NCI-H2029 (cell line): ENCODE measurements around the gene MAPK8.

ENCODE experiments used
- DNase-seq: peaks from one replicate; lab custom pipeline; 2025; lab: John Stamatoyannopoulos, UW

Gene MAPK8

GRCh38 chr10:48384699-48384982 lies 78.2 kb downstream of the MAPK8 start:
- DNase-seq = no peak

DNA sequence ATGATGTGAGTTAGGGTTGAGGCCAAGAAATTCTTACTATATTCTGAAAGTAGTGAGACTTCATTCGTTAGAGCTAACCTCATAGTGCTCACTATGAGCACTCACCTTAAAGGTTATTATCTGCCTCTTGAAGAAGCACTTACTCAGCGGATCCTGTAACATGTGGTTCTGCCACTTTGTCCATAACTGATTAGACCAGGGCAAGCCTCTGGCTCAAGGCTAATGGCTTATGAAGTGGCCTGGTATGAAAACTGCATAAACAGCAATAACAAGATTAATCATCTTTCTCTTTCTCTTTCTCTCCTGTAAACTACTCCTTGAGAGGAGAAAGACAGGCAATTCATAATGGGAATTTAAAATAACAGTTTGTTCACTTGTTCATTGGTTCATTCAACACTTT lies 82.8 kb downstream of the MAPK8 start:
- DNase-seq = no peak

DNA sequence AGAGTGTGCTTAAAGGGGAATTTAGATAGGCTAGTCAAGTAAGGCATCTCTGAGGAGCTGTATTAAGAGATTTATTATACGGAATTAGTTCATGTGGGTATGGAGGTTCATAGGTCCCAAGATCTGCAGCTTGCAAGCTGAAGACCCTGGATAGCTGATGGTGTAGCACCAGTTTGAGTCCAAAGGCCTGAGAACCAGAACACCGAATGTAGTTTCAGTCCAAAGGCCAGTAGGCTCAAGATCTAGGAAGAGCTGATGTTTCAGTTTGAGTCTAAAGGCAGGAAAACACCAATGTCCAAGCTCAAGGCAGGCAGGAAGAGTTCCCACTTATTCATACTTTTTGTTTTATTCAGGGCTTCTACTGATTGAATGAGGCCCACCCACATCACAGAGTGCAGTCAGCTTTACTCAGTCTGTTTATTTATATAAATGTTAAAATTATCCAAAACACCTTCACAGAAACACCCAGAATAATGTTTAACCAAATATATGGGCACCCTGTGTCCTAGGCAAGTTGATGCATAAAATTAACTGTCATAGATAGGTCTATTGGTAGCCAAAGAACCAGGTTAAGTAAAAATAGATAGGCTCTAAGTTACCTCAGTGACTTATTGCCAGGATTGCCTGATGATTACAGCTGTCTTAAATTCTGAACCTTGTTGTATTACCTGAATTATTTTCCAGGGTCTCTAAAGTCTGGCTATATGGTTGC lies 83.5 kb downstream of the MAPK8 start:
- DNase-seq = no peak

DNA sequence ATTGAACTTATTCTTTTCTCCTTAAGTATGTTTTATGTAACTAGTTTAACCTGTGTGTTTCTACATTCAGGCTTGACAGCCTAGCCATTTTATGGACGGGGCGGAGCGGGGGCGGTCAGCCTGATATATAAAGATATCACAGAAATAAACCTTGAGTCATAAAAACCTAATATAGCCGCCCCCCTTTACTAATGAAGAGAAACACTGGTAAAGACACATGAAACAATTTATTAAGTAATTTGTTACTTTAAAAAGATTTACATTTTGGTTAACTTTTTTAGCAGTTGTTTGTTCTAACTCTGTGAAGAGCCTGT lies 84.0 kb downstream of the MAPK8 start:
- DNase-seq = no peak

- DNase-seq = no peak
Observed at GRCh38 chr10:48390933-48391845, 84.7 kb downstream of the MAPK8 start.

- DNase-seq = no peak
Observed at GRCh38 chr10:48391994-48392393, 85.5 kb downstream of the MAPK8 start.

DNA sequence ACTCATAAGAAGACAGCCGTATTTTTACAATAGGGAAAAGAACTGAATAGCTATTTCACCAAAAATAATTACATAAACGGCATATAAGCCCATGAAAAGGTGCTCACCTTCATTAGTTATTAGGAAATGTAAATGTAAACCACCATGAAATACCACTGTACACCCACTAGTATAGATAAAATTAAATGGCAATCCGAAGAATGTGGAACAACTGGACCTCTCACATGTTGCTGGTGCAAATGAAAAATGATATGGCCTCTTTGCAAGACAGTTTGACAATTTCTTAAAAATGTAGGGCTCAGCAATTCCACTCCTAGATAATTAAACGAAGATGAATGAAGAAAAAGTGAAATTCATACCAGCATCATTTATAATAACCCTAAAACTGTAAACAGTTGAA lies 91.8 kb downstream of the MAPK8 start:
- no peak for DNase-seq

GRCh38 chr10:48399056-48399541 lies 92.6 kb downstream of the MAPK8 start:
- no peak for DNase-seq

- DNase-seq = no peak
Observed at GRCh38 chr10:48399551-48399950, 93.1 kb downstream of the MAPK8 start.

GRCh38 chr10:48400129-48400849 lies 93.8 kb downstream of the MAPK8 start:
- no peak for DNase-seq

DNA sequence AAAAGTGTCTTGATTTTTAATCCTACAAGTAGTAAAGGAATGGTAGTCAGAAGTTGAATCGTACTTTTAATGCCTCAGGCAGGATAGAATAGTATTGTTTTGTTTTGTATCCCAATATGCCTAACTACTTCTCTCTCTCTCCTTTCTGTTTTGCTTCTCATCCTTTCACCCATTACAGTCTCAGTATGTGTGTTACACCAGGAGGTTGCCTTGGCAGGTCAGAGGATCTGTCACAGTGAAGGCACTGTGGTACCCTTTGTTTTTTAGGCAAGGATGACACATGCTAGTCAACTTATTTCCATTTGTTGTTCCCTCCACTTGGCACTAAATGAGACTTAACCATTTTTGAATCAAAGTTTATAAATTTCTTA lies 94.4 kb downstream of the MAPK8 start:
- DNase-seq = no peak

DNA sequence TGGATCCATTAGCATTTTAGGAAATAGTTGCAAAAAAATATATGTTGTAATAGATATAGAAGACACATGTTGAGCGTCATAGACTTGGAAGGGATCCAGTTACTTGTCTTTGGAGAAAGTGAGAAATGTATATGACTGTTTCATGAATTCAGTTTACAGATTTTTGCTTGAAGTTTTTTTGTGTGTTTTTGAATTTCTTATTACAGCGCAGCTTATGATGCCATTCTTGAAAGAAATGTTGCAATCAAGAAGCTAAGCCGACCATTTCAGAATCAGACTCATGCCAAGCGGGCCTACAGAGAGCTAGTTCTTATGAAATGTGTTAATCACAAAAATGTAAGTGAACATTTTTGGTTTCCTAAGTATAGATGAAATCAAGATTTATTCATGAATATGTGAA lies 98.2 kb downstream of the MAPK8 start:
- no peak for DNase-seq

DNA sequence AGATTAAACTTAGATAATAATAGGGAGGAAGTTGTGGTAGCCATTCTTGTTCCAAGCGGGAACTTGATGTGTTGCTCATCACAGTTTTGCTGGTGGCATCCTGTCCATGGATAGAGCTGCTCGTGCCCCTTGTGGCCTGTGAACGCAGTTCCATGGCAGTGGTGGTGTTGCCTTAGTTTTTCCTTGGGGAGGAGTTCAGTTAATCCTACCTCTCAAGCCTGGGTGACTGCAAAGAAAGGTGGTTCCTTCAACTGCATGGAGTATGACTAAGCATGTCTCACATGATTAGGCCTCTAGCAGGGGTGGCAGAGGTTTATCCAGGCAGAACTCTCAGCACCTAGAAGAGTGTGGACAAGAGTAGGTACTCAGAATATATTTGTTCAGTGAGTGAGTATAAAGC lies 99.7 kb downstream of the MAPK8 start:
- DNase-seq = no peak

- DNase-seq = no peak
Observed at GRCh38 chr10:48406658-48407057, 100.2 kb downstream of the MAPK8 start.

DNA sequence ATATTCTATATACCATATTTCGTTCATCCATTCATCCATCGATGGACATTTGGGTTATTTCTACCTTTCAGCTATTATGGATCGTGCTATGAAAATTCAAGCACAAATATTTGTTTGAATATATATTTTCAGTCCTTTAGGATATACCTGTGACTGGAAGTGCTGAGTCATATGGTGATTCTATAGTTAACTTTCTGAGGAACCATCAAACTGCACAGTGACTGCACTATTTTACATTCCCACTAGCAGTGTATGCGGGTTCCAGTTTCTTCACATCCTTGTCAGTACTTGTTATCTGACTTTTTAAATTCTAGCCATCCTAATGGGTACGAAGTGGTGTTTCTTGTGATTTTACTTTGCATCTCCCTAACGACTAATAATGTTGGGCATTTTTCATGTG lies 104.0 kb downstream of the MAPK8 start:
- no peak for DNase-seq

DNA sequence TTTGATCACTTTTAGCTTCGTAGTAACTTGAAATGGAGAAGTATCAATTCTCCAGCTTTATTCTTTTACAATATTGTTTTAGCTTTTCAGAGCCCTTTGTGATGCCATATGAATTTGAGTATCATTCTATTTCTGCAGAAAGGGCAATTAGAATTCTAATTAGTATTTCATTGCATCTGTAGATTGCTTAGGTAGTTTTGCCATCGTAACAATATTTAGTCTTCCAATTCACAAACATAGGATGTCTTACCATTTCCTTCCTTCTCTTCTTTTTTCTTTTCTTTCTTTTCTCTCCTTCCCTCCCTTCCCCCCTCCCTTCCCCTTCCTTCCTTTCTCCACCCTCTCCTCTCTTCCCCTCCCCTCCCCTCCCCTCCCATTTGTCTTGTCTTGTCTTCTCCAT lies 105.0 kb downstream of the MAPK8 start:
- no peak for DNase-seq

- no peak for DNase-seq
Observed at GRCh38 chr10:48412081-48412480, 105.6 kb downstream of the MAPK8 start.

DNA sequence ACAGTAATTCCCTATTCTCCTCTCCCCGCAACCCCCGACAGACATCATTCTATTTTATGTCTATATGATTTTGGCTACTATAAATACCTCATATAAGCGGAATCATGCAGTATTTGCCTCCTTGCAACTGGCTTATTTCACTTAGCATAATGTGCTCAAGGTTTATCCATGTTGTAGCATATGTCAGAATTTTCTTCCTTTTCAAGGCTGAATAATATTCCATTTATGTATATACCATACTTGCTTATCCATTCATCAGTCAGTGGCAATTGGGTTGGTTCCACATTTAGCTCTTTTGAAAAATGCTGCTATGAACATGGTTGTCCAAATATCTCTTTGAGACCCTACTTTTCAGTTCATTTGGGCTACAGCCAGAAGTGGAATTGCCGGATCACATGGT lies 106.5 kb downstream of the MAPK8 start:
- no peak for DNase-seq

- DNase-seq = no peak
Observed at GRCh38 chr10:48414160-48414559, 107.7 kb downstream of the MAPK8 start.

DNA sequence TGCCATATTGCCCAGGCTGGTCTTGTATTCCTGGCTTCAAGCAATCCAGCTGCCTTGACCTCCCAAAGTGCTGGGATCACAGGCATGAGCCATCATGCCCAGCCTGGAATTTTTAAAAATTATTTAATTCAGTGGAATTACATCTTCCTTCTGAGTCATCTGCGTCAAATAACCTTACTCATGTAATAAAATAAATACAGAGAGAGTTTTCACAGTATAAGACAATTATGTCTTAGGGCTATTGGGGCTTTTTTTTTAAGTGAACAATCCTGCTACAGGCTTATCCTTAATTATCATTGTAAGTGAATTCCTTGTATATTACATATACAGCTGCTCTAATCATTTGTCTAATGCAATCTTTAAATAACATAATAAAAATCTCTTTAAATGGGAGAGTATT lies 108.3 kb downstream of the MAPK8 start:
- no peak for DNase-seq

DNA sequence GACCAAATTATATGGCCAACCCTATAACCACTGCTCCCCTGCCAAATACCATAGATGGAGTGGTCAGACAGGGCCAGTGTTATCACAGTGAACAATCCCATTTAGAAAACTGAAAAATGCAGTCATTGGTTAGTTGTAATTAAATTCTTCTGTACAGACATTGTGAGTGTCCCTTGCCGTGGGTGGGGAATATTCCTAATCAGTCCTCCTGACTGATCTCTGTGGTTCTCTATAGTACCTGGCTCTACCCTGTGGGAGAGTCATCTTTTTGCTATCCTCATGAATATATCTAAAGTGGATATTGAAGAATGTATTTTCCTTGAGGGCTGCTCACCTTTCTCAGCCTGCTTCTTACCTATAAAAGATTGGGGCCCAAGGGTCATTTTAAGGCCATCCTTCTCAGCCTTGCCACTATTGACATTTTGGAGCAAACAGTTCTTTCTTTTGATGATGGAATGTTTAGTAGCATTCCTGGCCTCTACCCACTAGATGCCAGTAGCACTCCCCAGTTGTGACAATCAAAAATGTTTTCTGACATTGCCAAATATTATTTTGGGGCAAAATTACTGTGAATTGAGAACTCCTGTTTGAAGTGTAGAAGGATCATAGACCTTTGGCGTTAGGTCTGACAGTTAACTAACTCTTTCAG lies 110.2 kb downstream of the MAPK8 start:
- no peak for DNase-seq

DNA sequence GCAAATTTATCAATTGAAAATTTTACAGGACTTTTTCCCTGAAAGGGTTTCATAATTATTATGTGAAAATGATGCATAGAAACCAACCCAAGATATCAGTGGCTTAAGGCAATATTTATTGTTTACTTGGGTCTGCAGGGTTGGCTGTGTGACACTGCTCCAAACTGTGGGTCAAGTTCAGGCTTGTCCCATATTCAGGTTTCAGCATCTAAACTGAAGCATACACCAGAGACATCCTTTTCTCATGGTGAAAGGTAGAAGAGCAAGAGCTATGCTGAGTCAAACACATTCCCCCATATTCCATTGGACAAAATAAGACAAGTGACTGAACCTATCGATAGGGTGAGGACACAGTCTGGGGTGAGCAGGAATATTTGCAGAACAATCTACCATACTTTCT lies 110.9 kb downstream of the MAPK8 start:
- DNase-seq = no peak
